ENCODE data around the gene CCDC85A. TPM values are rescaled to one million over a fixed set of nuclear protein-coding genes. Genes with fewer than 3 reads are reported as not detected.

Gene CCDC85A
- total and polyA plus RNA-seq, 2 experiments from 2014 or later, result 1.6 to 4.2 TPM

GRCh38 chr2:56175779-56176178, 8.0 kb upstream of the CCDC85A start:
- Histone ChIP-seq H3K36me3 (ENCODE audit: low read depth) (no peaks in the 10 kb centered on the region), H3K27ac (no peak overlapping the region), H3K9me2 (ENCODE audit: insufficient read depth) (no peaks in the 10 kb centered on the region), H3K9me3 (ENCODE audit: low read depth) (no peaks in the 10 kb centered on the region), H3K4me2 (ENCODE audit: unreplicated experiment) (no peak overlapping the region), H3K4me3 (no peak overlapping the region), H3K27me3 (replicated peaks; ENCODE audit: insufficient read depth) (peaks cover 7% of the 10 kb centered on the region; the same call in 1 of the 2 replicates), H3K4me1 (ENCODE audit: insufficient read depth) (no peaks in the 10 kb centered on the region), H2AFZ (no peak overlapping the region), H3K79me2 (ENCODE audit: insufficient read depth) (no peaks in the 10 kb centered on the region), H3K9ac (no peak overlapping the region), H4K20me1 (ENCODE audit: insufficient read depth) (no peaks in the 10 kb centered on the region), H3F3A (ENCODE audit: insufficient read depth) (no peaks in the 10 kb centered on the region)
- WGBS, 2 experiments (ENCODE audit: low coverage in 1 of 2, low lambda C conversion rate in 2 of 2, missing lambda C conversion rate in 2 of 2), result 23 to 28% methylated on average over 2 of the region's 2 CpGs
- in situ Hi-C loops (cut with MboI), result no loop called here
- TF ChIP-seq EZH2phosphoT487 (IDR thresholded peaks at IDR 0.05; ENCODE audit: insufficient read depth, low read depth) (no peak), EZH2 (IDR thresholded peaks at IDR 0.05; ENCODE audit: insufficient read depth, poor library complexity, severe bottlenecking) (no peak)
- DNase-seq, result no peak

DNA sequence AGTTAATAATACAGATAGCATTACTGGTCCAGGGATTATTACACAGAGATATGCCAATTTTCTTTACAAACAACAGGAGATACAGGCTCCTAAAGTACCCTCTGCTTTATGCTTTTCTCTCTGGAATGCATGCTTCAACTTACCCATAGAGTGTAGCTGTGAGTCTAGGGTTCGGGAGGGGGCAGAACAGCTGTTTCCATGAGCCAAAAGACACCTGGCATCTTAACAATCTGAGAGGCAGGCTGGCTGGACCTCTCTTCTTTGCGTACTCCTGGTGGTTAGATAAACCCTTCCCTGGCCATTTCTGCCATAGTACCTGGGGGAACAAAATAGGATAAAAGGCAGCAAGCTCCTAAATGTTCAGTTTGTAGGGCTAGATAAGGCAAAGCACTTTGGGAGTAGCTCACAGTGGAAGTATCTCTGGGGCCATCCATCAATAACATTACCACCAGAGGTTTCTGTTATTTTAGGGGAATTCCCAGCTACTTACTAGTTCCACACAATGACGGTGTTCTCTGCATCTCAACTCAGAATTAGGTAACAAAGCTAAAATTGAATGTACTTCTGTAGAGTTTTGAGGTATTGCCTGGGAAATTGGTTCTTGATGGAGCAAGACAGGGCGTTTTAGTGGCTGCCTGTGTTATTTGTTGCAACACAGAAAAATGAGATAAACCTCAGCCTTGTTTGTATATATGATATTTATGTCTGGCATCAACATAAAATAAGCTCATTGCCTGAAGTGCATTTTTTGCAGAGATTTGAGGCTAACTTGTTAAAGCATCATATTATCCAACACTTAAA, 6.2 kb upstream of the CCDC85A start:
- 31 to 33% methylated on average over 4 of the region's 4 CpGs for WGBS, 2 experiments (ENCODE audit: low coverage in 1 of 2, low lambda C conversion rate in 2 of 2, missing lambda C conversion rate in 2 of 2)
- Histone ChIP-seq H3K27ac (no peak overlapping the region), H3K9me2 (ENCODE audit: insufficient read depth) (no peaks in the 10 kb centered on the region), H3F3A (ENCODE audit: insufficient read depth) (no peaks in the 10 kb centered on the region), H3K79me2 (ENCODE audit: insufficient read depth) (no peaks in the 10 kb centered on the region), H3K27me3 (replicated peaks; ENCODE audit: insufficient read depth) (peaks cover 7% of the 10 kb centered on the region; the same call in 1 of the 2 replicates), H3K4me2 (ENCODE audit: unreplicated experiment) (no peak overlapping the region), H4K20me1 (ENCODE audit: insufficient read depth) (no peaks in the 10 kb centered on the region), H2AFZ (no peak overlapping the region), H3K36me3 (ENCODE audit: low read depth) (no peaks in the 10 kb centered on the region), H3K4me1 (ENCODE audit: insufficient read depth) (no peaks in the 10 kb centered on the region), H3K9me3 (ENCODE audit: low read depth) (no peaks in the 10 kb centered on the region), H3K9ac (no peak overlapping the region), H3K4me3 (no peak overlapping the region)
- DNase-seq, result no peak
- TF ChIP-seq EZH2phosphoT487 (IDR thresholded peaks at IDR 0.05; ENCODE audit: insufficient read depth, low read depth), result no peak
- TF ChIP-seq EZH2 (IDR thresholded peaks at IDR 0.05; ENCODE audit: insufficient read depth, poor library complexity, severe bottlenecking), result no peak
- in situ Hi-C loops (cut with MboI), result no loop called here

GRCh38 chr2:56179931-56180330, 3.9 kb upstream of the CCDC85A start:
- WGBS, 2 experiments (ENCODE audit: low coverage in 1 of 2, low lambda C conversion rate in 2 of 2, missing lambda C conversion rate in 2 of 2), result 66 to 69% methylated on average over 5 of the region's 5 CpGs
- TF ChIP-seq EZH2phosphoT487 (IDR thresholded peaks at IDR 0.05; ENCODE audit: insufficient read depth, low read depth) (no peak), EZH2 (IDR thresholded peaks at IDR 0.05; ENCODE audit: insufficient read depth, poor library complexity, severe bottlenecking) (no peak)
- H3K27ac ChIP-seq, result no peak overlapping the region
- in situ Hi-C loops (cut with MboI), result loop anchor here (10.0 kb wide), 2 partner anchors 565 to 1315 kb away; no protein-coding TSS in a partner anchor
- no peak overlapping the region for H2AFZ ChIP-seq
- no peaks in the 10 kb centered on the region for H3K4me1 ChIP-seq (ENCODE audit: insufficient read depth)
- no peaks in the 10 kb centered on the region for H3F3A ChIP-seq (ENCODE audit: insufficient read depth)
- H3K9me2 ChIP-seq (ENCODE audit: insufficient read depth), result no peaks in the 10 kb centered on the region
- peaks cover 7% of the 10 kb centered on the region; the same call in 1 of the 2 replicates for H3K27me3 ChIP-seq (replicated peaks; ENCODE audit: insufficient read depth)
- H3K9me3 ChIP-seq (ENCODE audit: low read depth), result no peaks in the 10 kb centered on the region
- DNase-seq, result no peak
- no peak overlapping the region for H3K4me3 ChIP-seq
- no peaks in the 10 kb centered on the region for H4K20me1 ChIP-seq (ENCODE audit: insufficient read depth)
- no peak overlapping the region for H3K4me2 ChIP-seq (ENCODE audit: unreplicated experiment)
- no peaks in the 10 kb centered on the region for H3K36me3 ChIP-seq (ENCODE audit: low read depth)
- H3K9ac ChIP-seq, result no peak overlapping the region
- no peaks in the 10 kb centered on the region for H3K79me2 ChIP-seq (ENCODE audit: insufficient read depth)

DNA sequence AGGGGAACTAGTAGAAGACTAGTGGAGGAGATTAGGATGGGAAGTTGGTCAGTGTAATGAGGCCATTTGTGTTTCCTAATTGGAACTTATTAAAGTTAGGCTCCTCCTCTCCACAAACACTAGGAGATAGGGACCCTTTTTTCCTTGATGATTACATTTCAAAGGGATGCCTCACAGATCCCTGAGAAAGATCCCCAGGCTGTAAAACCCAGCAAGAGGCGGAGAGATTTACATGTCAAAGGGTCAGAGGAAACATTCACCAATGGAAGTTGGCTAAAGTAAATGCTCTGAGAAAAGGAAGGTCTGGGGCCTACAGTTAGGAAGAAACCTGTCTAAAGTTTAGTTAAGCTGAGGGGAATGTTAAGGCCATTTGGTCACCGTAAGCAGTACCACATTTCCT, 1.4 kb upstream of the CCDC85A start:
- Histone ChIP-seq H3K36me3 (ENCODE audit: low read depth) (no peaks in the 10 kb centered on the region), H3K79me2 (ENCODE audit: insufficient read depth) (no peaks in the 10 kb centered on the region), H4K20me1 (ENCODE audit: insufficient read depth) (no peaks in the 10 kb centered on the region), H3K9me2 (ENCODE audit: insufficient read depth) (no peaks in the 10 kb centered on the region), H3K27ac (no peak overlapping the region), H3K4me1 (ENCODE audit: insufficient read depth) (no peaks in the 10 kb centered on the region), H3K9me3 (ENCODE audit: low read depth) (no peaks in the 10 kb centered on the region), H3F3A (ENCODE audit: insufficient read depth) (no peaks in the 10 kb centered on the region), H3K4me3 (no peak overlapping the region), H3K27me3 (replicated peaks; ENCODE audit: insufficient read depth) (peaks cover 18% of the 10 kb centered on the region; the same call in 1 of the 2 replicates), H3K4me2 (ENCODE audit: unreplicated experiment) (no peak overlapping the region), H3K9ac (no peak overlapping the region), H2AFZ (no peak overlapping the region)
- in situ Hi-C loops (cut with MboI), result loop anchor here (10.0 kb wide), 2 partner anchors 562 to 1312 kb away; no protein-coding TSS in a partner anchor
- no peak for DNase-seq
- TF ChIP-seq EZH2 (IDR thresholded peaks at IDR 0.05; ENCODE audit: insufficient read depth, poor library complexity, severe bottlenecking) (no peak), EZH2phosphoT487 (IDR thresholded peaks at IDR 0.05; ENCODE audit: insufficient read depth, low read depth) (no peak)
- WGBS, 2 experiments (ENCODE audit: low coverage in 1 of 2, low lambda C conversion rate in 2 of 2, missing lambda C conversion rate in 2 of 2), result 80% methylated on average over 2 of the region's 2 CpGs
